HepG2 (cell line): ENCODE data around the gene LATS2. TPM values are rescaled to one million over a fixed set of nuclear protein-coding genes. Genes with fewer than 3 reads are reported as not detected.

ENCODE experiments used
- EZH2 ChIP-seq: conservative IDR thresholded peaks from 2 replicates; pipeline ENCODE4 v1.6.1; 2012; ENCODE audit warnings: mild to moderate bottlenecking, low read depth, low read length, moderate library complexity
- FOSL2 ChIP-seq: sonication (generic); formaldehyde crosslinking; IDR thresholded peaks from 2 replicates; pipeline ENCODE4 v1.4.0; 2020; ENCODE audit warnings: missing genetic modification reagents
- FOXK2 ChIP-seq: fragments of 450-650 bp; IDR thresholded peaks from 2 replicates; pipeline ENCODE4 v1.6.1; 2016
- HMGA1 ChIP-seq: sonication (generic); formaldehyde crosslinking; conservative IDR thresholded peaks from 2 replicates; pipeline ENCODE4 v1.4.0; 2020; ENCODE audit warnings: missing genetic modification reagents
- KLF15 ChIP-seq: sonication (generic); formaldehyde crosslinking; IDR thresholded peaks from 2 replicates; pipeline ENCODE4 v1.8.1; 2023; ENCODE audit warnings: borderline replicate concordance, mild to moderate bottlenecking, inconsistent platforms, missing genetic modification reagents, mixed read lengths
- MAF1 ChIP-seq: sonication (generic); formaldehyde crosslinking; IDR thresholded peaks from 2 replicates; pipeline ENCODE4 v1.5.0; 2020; ENCODE audit warnings: missing genetic modification reagents, borderline replicate concordance
- MTA1 ChIP-seq: sonication (generic); formaldehyde crosslinking; IDR thresholded peaks from 2 replicates; pipeline ENCODE4 v1.4.0; 2020; ENCODE audit warnings: missing genetic modification reagents, mild to moderate bottlenecking, borderline replicate concordance
- PHF21A ChIP-seq: sonication (generic); formaldehyde crosslinking; IDR thresholded peaks from 2 replicates; pipeline ENCODE4 v1.5.0; 2020; ENCODE audit warnings: mild to moderate bottlenecking, missing genetic modification reagents
- RAD21 ChIP-seq: fragments of 450-650 bp; formaldehyde crosslinking; IDR thresholded peaks from 2 replicates; pipeline ENCODE4 v1.5.0; 2020; ENCODE audit warnings: mild to moderate bottlenecking
- RFX3 ChIP-seq: IDR thresholded peaks from 2 replicates; pipeline ENCODE4 v1.6.1; 2016; ENCODE audit warnings: missing biosample characterization, missing genetic modification reagents
- TP53 ChIP-seq: sonication (generic); formaldehyde crosslinking; conservative IDR thresholded peaks from 2 replicates; pipeline ENCODE4 v1.4.0; 2020; ENCODE audit warnings: missing genetic modification reagents
- TSC22D2 ChIP-seq: sonication (generic); formaldehyde crosslinking; IDR thresholded peaks from 2 replicates; pipeline ENCODE4 v1.5.1; 2020; ENCODE audit warnings: missing genetic modification reagents, mild to moderate bottlenecking, borderline replicate concordance
- XRCC5 ChIP-seq: fragments of 200-400 bp; formaldehyde crosslinking; optimal IDR thresholded peaks from 2 replicates; pipeline ENCODE3; 2017; ENCODE audit warnings: mild to moderate bottlenecking, low read length
- ZBTB2 ChIP-seq: sonication (generic); formaldehyde crosslinking; IDR thresholded peaks from 2 replicates; pipeline ENCODE4 v1.8.0; 2022; ENCODE audit warnings: low read depth, missing genetic modification reagents
- ZFP62 ChIP-seq: sonication (generic); formaldehyde crosslinking; IDR thresholded peaks from 2 replicates; pipeline ENCODE4 v1.4.0; 2020; ENCODE audit warnings: missing genetic modification reagents
- ZHX1 ChIP-seq: sonication (generic); formaldehyde crosslinking; IDR thresholded peaks from 2 replicates; pipeline ENCODE4 v1.8.1; 2022; ENCODE audit warnings: low read depth, mild to moderate bottlenecking, missing genetic modification reagents
- ZMYM2 ChIP-seq: sonication (generic); formaldehyde crosslinking; IDR thresholded peaks from 2 replicates; pipeline ENCODE4 v1.8.0; 2022; ENCODE audit warnings: mild to moderate bottlenecking, missing genetic modification reagents
- ZNF263 ChIP-seq: sonication (generic); formaldehyde crosslinking; IDR thresholded peaks from 2 replicates; pipeline ENCODE4 v1.4.0; 2020; ENCODE audit warnings: missing genetic modification reagents
- ZNF574 ChIP-seq: sonication (generic); formaldehyde crosslinking; IDR thresholded peaks from 2 replicates; pipeline ENCODE4 v1.4.0; 2020; ENCODE audit warnings: missing genetic modification reagents
- ZNF710 ChIP-seq: sonication (generic); formaldehyde crosslinking; IDR thresholded peaks from 2 replicates; pipeline ENCODE4 v1.5.0; 2020; ENCODE audit warnings: mild to moderate bottlenecking, missing genetic modification reagents, borderline replicate concordance
- ZSCAN31 ChIP-seq: sonication (generic); formaldehyde crosslinking; IDR thresholded peaks from 2 replicates; pipeline ENCODE4 v1.5.0; 2020; ENCODE audit warnings: low read depth, mild to moderate bottlenecking, missing genetic modification reagents
- ZSCAN9 ChIP-seq: IDR thresholded peaks from 2 replicates; pipeline ENCODE4 v1.6.1; 2016; ENCODE audit warnings: borderline replicate concordance
- polyA plus RNA-seq, 8 experiments: library from polyadenylated mRNA; depleted of rRNA in 3 of 8; stranded (reverse) in 7 of 8; unstranded in 1 of 8; fragments of >200 nt; fragmentation: Illumina TruSeq in 4 of 8; extraction: Trizol in 4 of 8; gene quantifications; 2 replicates each; pipeline versions ENCODE4 v1.2.1 to v1.2.3, GENCODE V29; 2011 to 2016; ENCODE audit warnings: low read depth in 4 of 8, missing spikeins in 1 of 8, mixed read lengths in 1 of 8; ENCODE audit not compliant: insufficient read depth in 1 of 8
- total RNA-seq, 5 experiments: library from RNA; depleted of rRNA; stranded (reverse); fragments of >200 nt; fragmentation: Illumina TruSeq; extraction: Trizol; gene quantifications; 2 replicates each; pipeline ENCODE4 v1.2.3, GENCODE V29; 2016; ENCODE audit warnings: low read depth in 1 of 5

The LATS2 gene
- total and polyA plus RNA-seq, 2 of the 13 experiments (the other 11 are each of a cell fraction or from before 2014, with no cell fraction given), result 7.3 to 8.5 TPM

GRCh38 chr13:21061029-21061763 lies at the start of gene LATS2 (continued):
- TF ChIP-seq ZBTB2 (CRISPR knock-in tag), result peak; percentile 70; the same call in 1 of the 2 replicates
- peak; percentile 73 for TF ChIP-seq RAD21
- TF ChIP-seq ZNF710 (CRISPR knock-in tag), result peak; percentile 27; the same call in 1 of the 2 replicates
- no peak for TF ChIP-seq TSC22D2 (CRISPR knock-in tag)
- TF ChIP-seq ZNF263 (CRISPR knock-in tag), result no peak
- TF ChIP-seq XRCC5, result peak; percentile 62
- peak; percentile 65 for TF ChIP-seq ZNF574
- peak; percentile 55; the same call in 1 of the 2 replicates for TF ChIP-seq PHF21A
- no peak; the same call in 1 of the 2 replicates for TF ChIP-seq ZMYM2 (CRISPR knock-in tag)
- no peak for TF ChIP-seq EZH2
- TF ChIP-seq RFX3 (CRISPR knock-in tag), result no peak
- no peak for TF ChIP-seq ZHX1 (CRISPR knock-in tag)
- 0 out of 2 replicates have a peak, but pooled peaks have one; percentile 64 for TF ChIP-seq MAF1 (CRISPR knock-in tag)
- no peak for TF ChIP-seq HMGA1
- no peak; the same call in 1 of the 2 replicates for TF ChIP-seq FOSL2 (CRISPR knock-in tag)
- TF ChIP-seq MTA1, result peak; percentile 47; the same call in 1 of the 2 replicates
- TF ChIP-seq TP53 (CRISPR knock-in tag), result no peak
- TF ChIP-seq ZFP62 (CRISPR knock-in tag), result no peak
- no peak for TF ChIP-seq FOXK2
- TF ChIP-seq ZSCAN31, result peak; percentile 54
- no peak for TF ChIP-seq KLF15 (CRISPR knock-in tag)
- TF ChIP-seq ZSCAN9, result no peak; the same call in 1 of the 2 replicates
